Measurements from ENCODE around the gene LBHD2. TPM values are rescaled to one million over a fixed set of nuclear protein-coding genes. Genes with fewer than 3 reads are reported as not detected.

The LBHD2 gene
- total and polyA plus RNA-seq, 2 of the 8 experiments (the other 6 are each of a cell fraction or from before 2014, with no cell fraction given) = not detected

DNA sequence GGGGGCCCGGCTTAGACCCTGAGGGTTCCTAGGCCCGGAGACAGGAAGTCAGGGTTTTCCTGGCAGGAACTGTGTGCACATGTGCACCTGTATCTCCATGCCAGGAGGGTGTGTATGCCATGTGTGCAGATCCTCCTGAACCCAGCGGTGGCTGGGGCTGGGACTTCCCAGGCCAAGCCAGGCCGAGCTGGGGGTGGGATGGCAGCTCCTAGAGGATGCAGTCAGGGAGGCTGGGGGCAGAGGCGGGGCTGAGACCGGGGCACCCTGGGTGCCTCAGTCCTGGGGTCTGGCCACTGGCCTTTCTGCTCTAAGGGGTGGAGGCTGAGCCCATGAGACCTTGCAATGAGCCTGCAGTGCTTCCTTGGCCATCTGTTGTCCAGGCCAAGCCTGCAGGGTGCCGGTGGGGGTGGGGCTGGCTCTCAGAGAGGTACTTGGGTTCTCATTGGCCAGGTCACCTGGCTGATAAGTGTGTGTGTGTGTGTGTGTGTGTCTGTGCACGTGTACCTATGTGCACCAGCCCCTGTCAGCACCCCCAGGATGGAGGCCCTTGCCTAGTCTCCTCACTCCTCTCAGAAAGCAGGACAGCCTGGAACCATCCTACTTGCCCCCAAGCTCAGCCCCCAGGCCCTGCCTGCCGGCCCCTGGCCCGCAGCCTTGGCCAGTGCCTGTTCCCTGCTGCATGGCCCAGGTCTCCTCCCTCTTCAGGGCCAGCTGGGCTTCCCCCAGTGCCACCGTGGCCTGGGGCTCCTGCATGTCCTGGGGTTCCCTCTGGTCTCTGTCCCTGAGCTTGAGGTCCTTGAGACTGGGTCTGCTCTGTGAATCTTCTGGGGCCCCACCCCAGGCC is 28.6 kb downstream of the LBHD2 start (continued):
- TF ChIP-seq, protein P1, sequence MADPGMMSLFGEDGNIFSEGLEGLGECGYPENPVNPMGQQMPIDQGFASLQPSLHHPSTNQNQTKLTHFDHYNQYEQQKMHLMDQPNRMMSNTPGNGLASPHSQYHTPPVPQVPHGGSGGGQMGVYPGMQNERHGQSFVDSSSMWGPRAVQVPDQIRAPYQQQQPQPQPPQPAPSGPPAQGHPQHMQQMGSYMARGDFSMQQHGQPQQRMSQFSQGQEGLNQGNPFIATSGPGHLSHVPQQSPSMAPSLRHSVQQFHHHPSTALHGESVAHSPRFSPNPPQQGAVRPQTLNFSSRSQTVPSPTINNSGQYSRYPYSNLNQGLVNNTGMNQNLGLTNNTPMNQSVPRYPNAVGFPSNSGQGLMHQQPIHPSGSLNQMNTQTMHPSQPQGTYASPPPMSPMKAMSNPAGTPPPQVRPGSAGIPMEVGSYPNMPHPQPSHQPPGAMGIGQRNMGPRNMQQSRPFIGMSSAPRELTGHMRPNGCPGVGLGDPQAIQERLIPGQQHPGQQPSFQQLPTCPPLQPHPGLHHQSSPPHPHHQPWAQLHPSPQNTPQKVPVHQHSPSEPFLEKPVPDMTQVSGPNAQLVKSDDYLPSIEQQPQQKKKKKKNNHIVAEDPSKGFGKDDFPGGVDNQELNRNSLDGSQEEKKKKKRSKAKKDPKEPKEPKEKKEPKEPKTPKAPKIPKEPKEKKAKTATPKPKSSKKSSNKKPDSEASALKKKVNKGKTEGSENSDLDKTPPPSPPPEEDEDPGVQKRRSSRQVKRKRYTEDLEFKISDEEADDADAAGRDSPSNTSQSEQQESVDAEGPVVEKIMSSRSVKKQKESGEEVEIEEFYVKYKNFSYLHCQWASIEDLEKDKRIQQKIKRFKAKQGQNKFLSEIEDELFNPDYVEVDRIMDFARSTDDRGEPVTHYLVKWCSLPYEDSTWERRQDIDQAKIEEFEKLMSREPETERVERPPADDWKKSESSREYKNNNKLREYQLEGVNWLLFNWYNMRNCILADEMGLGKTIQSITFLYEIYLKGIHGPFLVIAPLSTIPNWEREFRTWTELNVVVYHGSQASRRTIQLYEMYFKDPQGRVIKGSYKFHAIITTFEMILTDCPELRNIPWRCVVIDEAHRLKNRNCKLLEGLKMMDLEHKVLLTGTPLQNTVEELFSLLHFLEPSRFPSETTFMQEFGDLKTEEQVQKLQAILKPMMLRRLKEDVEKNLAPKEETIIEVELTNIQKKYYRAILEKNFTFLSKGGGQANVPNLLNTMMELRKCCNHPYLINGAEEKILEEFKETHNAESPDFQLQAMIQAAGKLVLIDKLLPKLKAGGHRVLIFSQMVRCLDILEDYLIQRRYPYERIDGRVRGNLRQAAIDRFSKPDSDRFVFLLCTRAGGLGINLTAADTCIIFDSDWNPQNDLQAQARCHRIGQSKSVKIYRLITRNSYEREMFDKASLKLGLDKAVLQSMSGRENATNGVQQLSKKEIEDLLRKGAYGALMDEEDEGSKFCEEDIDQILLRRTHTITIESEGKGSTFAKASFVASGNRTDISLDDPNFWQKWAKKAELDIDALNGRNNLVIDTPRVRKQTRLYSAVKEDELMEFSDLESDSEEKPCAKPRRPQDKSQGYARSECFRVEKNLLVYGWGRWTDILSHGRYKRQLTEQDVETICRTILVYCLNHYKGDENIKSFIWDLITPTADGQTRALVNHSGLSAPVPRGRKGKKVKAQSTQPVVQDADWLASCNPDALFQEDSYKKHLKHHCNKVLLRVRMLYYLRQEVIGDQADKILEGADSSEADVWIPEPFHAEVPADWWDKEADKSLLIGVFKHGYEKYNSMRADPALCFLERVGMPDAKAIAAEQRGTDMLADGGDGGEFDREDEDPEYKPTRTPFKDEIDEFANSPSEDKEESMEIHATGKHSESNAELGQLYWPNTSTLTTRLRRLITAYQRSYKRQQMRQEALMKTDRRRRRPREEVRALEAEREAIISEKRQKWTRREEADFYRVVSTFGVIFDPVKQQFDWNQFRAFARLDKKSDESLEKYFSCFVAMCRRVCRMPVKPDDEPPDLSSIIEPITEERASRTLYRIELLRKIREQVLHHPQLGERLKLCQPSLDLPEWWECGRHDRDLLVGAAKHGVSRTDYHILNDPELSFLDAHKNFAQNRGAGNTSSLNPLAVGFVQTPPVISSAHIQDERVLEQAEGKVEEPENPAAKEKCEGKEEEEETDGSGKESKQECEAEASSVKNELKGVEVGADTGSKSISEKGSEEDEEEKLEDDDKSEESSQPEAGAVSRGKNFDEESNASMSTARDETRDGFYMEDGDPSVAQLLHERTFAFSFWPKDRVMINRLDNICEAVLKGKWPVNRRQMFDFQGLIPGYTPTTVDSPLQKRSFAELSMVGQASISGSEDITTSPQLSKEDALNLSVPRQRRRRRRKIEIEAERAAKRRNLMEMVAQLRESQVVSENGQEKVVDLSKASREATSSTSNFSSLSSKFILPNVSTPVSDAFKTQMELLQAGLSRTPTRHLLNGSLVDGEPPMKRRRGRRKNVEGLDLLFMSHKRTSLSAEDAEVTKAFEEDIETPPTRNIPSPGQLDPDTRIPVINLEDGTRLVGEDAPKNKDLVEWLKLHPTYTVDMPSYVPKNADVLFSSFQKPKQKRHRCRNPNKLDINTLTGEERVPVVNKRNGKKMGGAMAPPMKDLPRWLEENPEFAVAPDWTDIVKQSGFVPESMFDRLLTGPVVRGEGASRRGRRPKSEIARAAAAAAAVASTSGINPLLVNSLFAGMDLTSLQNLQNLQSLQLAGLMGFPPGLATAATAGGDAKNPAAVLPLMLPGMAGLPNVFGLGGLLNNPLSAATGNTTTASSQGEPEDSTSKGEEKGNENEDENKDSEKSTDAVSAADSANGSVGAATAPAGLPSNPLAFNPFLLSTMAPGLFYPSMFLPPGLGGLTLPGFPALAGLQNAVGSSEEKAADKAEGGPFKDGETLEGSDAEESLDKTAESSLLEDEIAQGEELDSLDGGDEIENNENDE (IDR thresholded peaks at IDR 0.05; ENCODE audit: insufficient replicate concordance, low read length) = no peak
- TF ChIP-seq, protein P2, sequence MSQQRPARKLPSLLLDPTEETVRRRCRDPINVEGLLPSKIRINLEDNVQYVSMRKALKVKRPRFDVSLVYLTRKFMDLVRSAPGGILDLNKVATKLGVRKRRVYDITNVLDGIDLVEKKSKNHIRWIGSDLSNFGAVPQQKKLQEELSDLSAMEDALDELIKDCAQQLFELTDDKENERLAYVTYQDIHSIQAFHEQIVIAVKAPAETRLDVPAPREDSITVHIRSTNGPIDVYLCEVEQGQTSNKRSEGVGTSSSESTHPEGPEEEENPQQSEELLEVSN (IDR thresholded peaks at IDR 0.05) = no peak
